HepG2 (cell line): ENCODE measurements around the gene AHCYL2. TPM values are rescaled to one million over a fixed set of nuclear protein-coding genes. Genes with fewer than 3 reads are reported as not detected.
A peak's percentile ranks its signal among the peaks of the same experiment; 100 is the strongest.

Experiments
- ATF4 ChIP-seq, 2 experiments: fragments of 450-650 bp in 1 of 2; sonication (generic) in 1 of 2; formaldehyde crosslinking; IDR thresholded peaks; 2 replicates each; pipeline versions ENCODE4 v1.5.0 to v1.8.0; 2020 to 2022; ENCODE audit warnings: mild to moderate bottlenecking in 1 of 2, missing genetic modification reagents in 1 of 2
- ERF ChIP-seq: IDR thresholded peaks from 2 replicates; pipeline ENCODE4 v1.6.1; 2018; ENCODE audit warnings: missing biosample characterization, missing genetic modification reagents
- ETV6 ChIP-seq: sonication (generic); formaldehyde crosslinking; conservative IDR thresholded peaks from 2 replicates; pipeline ENCODE4 v1.4.0; 2020; ENCODE audit warnings: missing genetic modification reagents
- GMEB2 ChIP-seq: IDR thresholded peaks from 2 replicates; pipeline ENCODE4 v1.6.1; 2016; ENCODE audit warnings: missing biosample characterization, missing genetic modification reagents, low read depth
- HMG20A ChIP-seq: IDR thresholded peaks from 2 replicates; pipeline ENCODE4 v1.6.1; 2016; ENCODE audit warnings: borderline replicate concordance
- IRF1 ChIP-seq: sonication (generic); formaldehyde crosslinking; IDR thresholded peaks from 2 replicates; pipeline ENCODE4 v1.4.0; 2020; ENCODE audit warnings: low read depth, mild to moderate bottlenecking, missing genetic modification reagents
- KAT8 ChIP-seq: IDR thresholded peaks from 2 replicates; pipeline ENCODE4 v1.6.1; 2016; ENCODE audit warnings: missing genetic modification reagents, missing compliant biosample characterization
- KLF11 ChIP-seq: IDR thresholded peaks from 2 replicates; pipeline ENCODE4 v1.6.1; 2016; ENCODE audit warnings: missing compliant biosample characterization
- MAZ ChIP-seq, 2 experiments: sonication (generic) in 1 of 2; formaldehyde crosslinking in 1 of 2; IDR thresholded peaks; 2 replicates each; pipeline versions ENCODE4 v1.5.0 to v1.6.1; 2012 to 2020; ENCODE audit warnings: low read depth in 2 of 2, mild to moderate bottlenecking in 2 of 2, borderline replicate concordance in 1 of 2, improper control_type of control experiment in 1 of 2, low read length in 1 of 2, missing genetic modification reagents in 1 of 2, moderate library complexity in 1 of 2
- NCOR1 ChIP-seq: fragments of 200-600 bp; sonication (generic); IDR thresholded peaks from 2 replicates; pipeline ENCODE4 v1.7.0; 2017; ENCODE audit warnings: antibody characterized with exemption, low read length, borderline replicate concordance
- NFE2 ChIP-seq: sonication (generic); formaldehyde crosslinking; IDR thresholded peaks from 2 replicates; pipeline ENCODE4 v1.4.0; 2020; ENCODE audit warnings: missing genetic modification reagents
- POLR2A ChIP-seq, 2 experiments: IDR thresholded peaks; 2 replicates each; pipeline ENCODE4 v1.6.1; 2011; ENCODE audit warnings: low read depth in 2 of 2, low read length in 2 of 2, mild to moderate bottlenecking in 1 of 2, moderate library complexity in 1 of 2; ENCODE audit not compliant: insufficient read depth in 1 of 2
- SMYD3 ChIP-seq: sonication (generic); formaldehyde crosslinking; IDR thresholded peaks from 2 replicates; pipeline ENCODE4 v1.8.1; 2023; ENCODE audit warnings: mild to moderate bottlenecking, missing genetic modification reagents
- SP4 ChIP-seq: sonication (generic); formaldehyde crosslinking; IDR thresholded peaks from 2 replicates; pipeline ENCODE4 v1.8.1; 2023; ENCODE audit warnings: mild to moderate bottlenecking, missing genetic modification reagents
- ZNF280B ChIP-seq: sonication (generic); formaldehyde crosslinking; IDR thresholded peaks from 2 replicates; pipeline ENCODE4 v1.5.0; 2020; ENCODE audit warnings: missing genetic modification reagents, mild to moderate bottlenecking, borderline replicate concordance
- ZNF33A ChIP-seq: sonication (generic); formaldehyde crosslinking; IDR thresholded peaks from 2 replicates; pipeline ENCODE4 v1.5.1; 2020; ENCODE audit warnings: missing genetic modification reagents, mild to moderate bottlenecking, moderate library complexity, borderline replicate concordance
- ZNF607 ChIP-seq: sonication (generic); formaldehyde crosslinking; IDR thresholded peaks from 2 replicates; pipeline ENCODE4 v1.5.1; 2020; ENCODE audit warnings: missing genetic modification reagents, mild to moderate bottlenecking, borderline replicate concordance
- ZNF749 ChIP-seq: sonication (generic); formaldehyde crosslinking; IDR thresholded peaks from 2 replicates; pipeline ENCODE4 v1.8.0; 2022; ENCODE audit warnings: mild to moderate bottlenecking, missing genetic modification reagents, moderate library complexity, borderline replicate concordance
- ZNF776 ChIP-seq: sonication (generic); formaldehyde crosslinking; IDR thresholded peaks from 2 replicates; pipeline ENCODE4 v1.4.0; 2020; ENCODE audit warnings: mild to moderate bottlenecking, missing genetic modification reagents
- ZNF883 ChIP-seq: sonication (generic); formaldehyde crosslinking; IDR thresholded peaks from 2 replicates; pipeline ENCODE4 v1.5.1; 2020; ENCODE audit warnings: mild to moderate bottlenecking, missing genetic modification reagents; ENCODE audit errors: not compliant biosample characterization
- polyA plus RNA-seq, 8 experiments: library from polyadenylated mRNA; depleted of rRNA in 3 of 8; stranded (reverse) in 7 of 8; unstranded in 1 of 8; fragments of >200 nt; fragmentation: Illumina TruSeq in 4 of 8; extraction: Trizol in 4 of 8; gene quantifications; 2 replicates each; pipeline versions ENCODE4 v1.2.1 to v1.2.3, GENCODE V29; 2011 to 2016; ENCODE audit warnings: low read depth in 4 of 8, missing spikeins in 1 of 8, mixed read lengths in 1 of 8; ENCODE audit not compliant: insufficient read depth in 1 of 8
- total RNA-seq, 5 experiments: library from RNA; depleted of rRNA; stranded (reverse); fragments of >200 nt; fragmentation: Illumina TruSeq; extraction: Trizol; gene quantifications; 2 replicates each; pipeline ENCODE4 v1.2.3, GENCODE V29; 2016; ENCODE audit warnings: low read depth in 1 of 5
- TF ChIP-seq, protein P1 (sequence below): conservative IDR thresholded peaks from 2 replicates; pipeline ENCODE4 v1.6.1; 2018; ENCODE audit warnings: missing genetic modification reagents

The AHCYL2 gene
- total and polyA plus RNA-seq, 2 of the 13 experiments (the other 11 are each of a cell fraction or from before 2014, with no cell fraction given): 9.5 to 14.7 TPM

DNA sequence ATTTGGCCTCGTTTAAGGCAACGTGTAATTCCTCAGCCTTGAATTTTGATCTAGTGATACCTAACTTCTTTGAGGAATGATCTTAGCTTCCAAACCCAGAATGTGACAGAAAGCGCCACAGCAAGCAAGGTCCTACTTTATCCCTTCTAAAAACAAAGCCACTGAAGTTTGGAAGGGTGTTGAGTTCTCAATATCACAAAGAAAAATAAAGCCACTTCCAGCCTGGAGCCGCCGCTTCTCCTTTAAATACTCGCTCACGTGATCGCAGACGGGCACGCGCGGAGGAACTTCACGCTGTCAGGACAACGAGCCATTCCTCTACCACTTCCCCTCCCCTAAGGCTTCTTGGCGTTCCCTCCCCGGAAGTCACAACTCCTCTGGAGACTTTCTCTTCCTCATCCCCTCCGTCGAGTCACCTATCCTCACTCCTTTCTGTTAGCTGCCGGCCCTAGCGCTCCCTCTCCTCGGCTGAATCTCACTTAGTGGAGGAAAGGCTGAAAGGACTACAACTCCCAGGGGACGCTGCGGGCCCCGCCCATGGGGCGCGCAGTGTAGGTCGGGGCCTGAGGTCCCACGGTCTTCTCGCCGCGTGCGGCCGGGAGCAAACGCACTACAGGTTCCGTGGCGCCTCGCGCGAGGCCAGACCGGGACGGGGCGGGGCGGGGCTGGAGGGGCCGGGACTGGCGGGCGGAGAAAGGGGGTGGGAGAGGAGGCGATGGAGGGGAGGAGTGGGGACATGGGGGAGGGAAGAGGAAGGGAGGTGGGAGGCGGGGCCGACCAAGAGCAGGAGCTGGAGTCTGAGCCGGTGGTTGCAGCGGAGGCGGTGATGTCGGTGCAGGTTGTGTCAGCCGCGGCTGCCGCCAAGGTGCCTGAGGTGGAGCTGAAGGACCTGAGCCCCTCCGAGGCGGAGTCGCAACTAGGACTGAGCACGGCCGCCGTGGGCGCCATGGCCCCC is at the start of gene AHCYL2 (continued):
- TF ChIP-seq GMEB2 (0 out of 2 replicates have a peak, but pooled peaks have one; percentile 28), NCOR1 (peak; percentile 48; the same call in 1 of the 2 replicates), SMYD3 (CRISPR knock-in tag) (0 out of 2 replicates have a peak, but pooled peaks have one; percentile 20), POLR2A (IDR thresholded peaks at IDR 0.05; ENCODE audit: insufficient read depth in 1 of 2, low read depth in 2 of 2, low read length in 2 of 2) (peak; percentile 68 to 86; a peak in 3 of 4 replicates), ZNF749 (CRISPR knock-in tag) (0 out of 2 replicates have a peak, but pooled peaks have one; percentile 13), SP4 (peak; percentile 86), MAZ (IDR thresholded peaks at IDR 0.05; ENCODE audit: borderline replicate concordance, low read depth, low read length) (peak; percentile 84; the same call in 1 of the 2 replicates), MAZ (CRISPR knock-in tag; IDR thresholded peaks at IDR 0.05; ENCODE audit: low read depth) (peak; percentile 72; the same call in 1 of the 2 replicates), IRF1 (CRISPR knock-in tag) (no peak), ERF (CRISPR knock-in tag) (0 out of 2 replicates have a peak, but pooled peaks have one; percentile 19), ZNF776 (CRISPR knock-in tag) (0 out of 2 replicates have a peak, but pooled peaks have one; percentile 62), HMG20A (CRISPR knock-in tag) (no peak), ATF4 (CRISPR knock-in tag; IDR thresholded peaks at IDR 0.05) (no peak), ZNF280B (CRISPR knock-in tag) (no peak), KAT8 (CRISPR knock-in tag) (peak; percentile 76), KLF11 (CRISPR knock-in tag) (0 out of 2 replicates have a peak, but pooled peaks have one; percentile 64), NFE2 (CRISPR knock-in tag) (no peak), ZNF33A (CRISPR knock-in tag) (no peak), ZNF883 (CRISPR knock-in tag) (peak; percentile 38), ETV6 (0 out of 2 replicates have a peak, but pooled peaks have one; percentile 34), ZNF607 (CRISPR knock-in tag) (0 out of 2 replicates have a peak, but pooled peaks have one; percentile 56)
- TF ChIP-seq, protein P1, sequence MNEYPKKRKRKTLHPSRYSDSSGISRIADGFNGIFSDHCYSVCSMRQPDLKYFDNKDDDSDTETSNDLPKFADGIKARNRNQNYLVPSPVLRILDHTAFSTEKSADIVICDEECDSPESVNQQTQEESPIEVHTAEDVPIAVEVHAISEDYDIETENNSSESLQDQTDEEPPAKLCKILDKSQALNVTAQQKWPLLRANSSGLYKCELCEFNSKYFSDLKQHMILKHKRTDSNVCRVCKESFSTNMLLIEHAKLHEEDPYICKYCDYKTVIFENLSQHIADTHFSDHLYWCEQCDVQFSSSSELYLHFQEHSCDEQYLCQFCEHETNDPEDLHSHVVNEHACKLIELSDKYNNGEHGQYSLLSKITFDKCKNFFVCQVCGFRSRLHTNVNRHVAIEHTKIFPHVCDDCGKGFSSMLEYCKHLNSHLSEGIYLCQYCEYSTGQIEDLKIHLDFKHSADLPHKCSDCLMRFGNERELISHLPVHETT (CRISPR knock-in tag): peak; percentile 68; the same call in 1 of the 2 replicates
